Fibroblast of mammary gland (primary cell): ENCODE data around the gene RAB26.

Experiments used
- DNase-seq: peaks from one replicate; pipeline ENCODE4 v3.0.0-alpha.2; 2010; ENCODE audit warnings: low read depth
- H3K4me3 ChIP-seq: 2 replicates; pipeline ENCODE4 v1.5.1; 2011; ENCODE audit warnings: low read depth, mild to moderate bottlenecking, low read length, moderate library complexity; ENCODE audit not compliant: control insufficient read depth
- CTCF ChIP-seq: conservative IDR thresholded peaks from 2 replicates; pipeline ENCODE4 v1.5.1; 2011; ENCODE audit warnings: low read depth, low read length, inconsistent platforms; ENCODE audit not compliant: control insufficient read depth, insufficient read depth

The RAB26 gene

GRCh38 chr16:2170587-2171435, 22.4 kb downstream of the RAB26 start:
- no peak overlapping the region for H3K4me3 ChIP-seq

GRCh38 chr16:2171601-2172178, 23.3 kb downstream of the RAB26 start:
- DNase-seq = no peak
- H3K4me3 ChIP-seq = no peak overlapping the region
- no peak for TF ChIP-seq CTCF

More at GRCh38 chr16:2170587-2171435, 22.4 kb downstream of the RAB26 start:
- TF ChIP-seq CTCF = no peak
- DNase-seq = no peak

- no peak for TF ChIP-seq CTCF
- DNase-seq = no peak
These were observed 24.4 kb downstream of the RAB26 start for GRCh38 chr16:2172688-2173335.

GRCh38 chr16:2173366-2173765, 24.9 kb downstream of the RAB26 start:
- H3K4me3 ChIP-seq = no peak overlapping the region
- no peak for DNase-seq
- TF ChIP-seq CTCF = no peak

More at GRCh38 chr16:2172688-2173335, 24.4 kb downstream of the RAB26 start:
- no peak overlapping the region for H3K4me3 ChIP-seq

- no peak for DNase-seq
- no peak for TF ChIP-seq CTCF
- no peak overlapping the region for H3K4me3 ChIP-seq
These were observed 25.5 kb downstream of the RAB26 start for GRCh38 chr16:2173916-2174315.

GRCh38 chr16:2174396-2175131, 26.1 kb downstream of the RAB26 start:
- no peak for DNase-seq
- no peak overlapping the region for H3K4me3 ChIP-seq
- TF ChIP-seq CTCF = no peak
